Subcutaneous adipose tissue (tissue), 4 donors: ENCODE results near the gene MYO1E. TPM values are rescaled to one million over a fixed set of nuclear protein-coding genes. Genes with fewer than 3 reads are reported as not detected.

ENCODE experiments used
- total RNA-seq, 4 donors: library from RNA; depleted of rRNA; stranded (reverse); fragments of >200 nt; gene quantifications; one replicate each; pipeline ENCODE4 v1.1.0, GENCODE V29; 2016
- TF ChIP-seq, protein P1 (sequence below): fragments of 450-650 bp; IDR thresholded peaks from one replicate; pipeline ENCODE4 v1.5.1; 2016; ENCODE audit warnings: low read depth, mild to moderate bottlenecking, control low read depth, antibody characterized with exemption, moderate library complexity

Gene MYO1E
- total RNA-seq, 4 donors from 2014 or later = 34.1 to 188 (median 91.7) TPM

DNA sequence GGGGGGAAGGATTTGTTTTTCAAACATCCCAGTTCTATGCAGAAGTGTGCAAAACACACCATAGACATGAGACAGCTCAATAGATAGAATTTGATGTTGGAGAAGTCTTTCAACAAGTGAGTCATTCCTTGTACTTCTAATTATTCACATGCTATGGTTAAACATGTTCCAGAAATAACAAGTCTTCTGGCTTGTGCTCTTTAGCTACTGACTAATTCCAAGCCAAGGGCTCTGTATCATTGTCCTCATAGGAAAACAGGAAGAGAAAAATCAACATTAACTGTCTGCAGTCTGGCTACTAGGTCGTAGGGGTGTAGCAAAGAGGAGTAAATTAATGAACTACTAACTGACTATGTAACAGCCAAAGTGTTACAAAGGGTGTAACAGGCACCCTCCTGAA, 140.2 kb downstream of the MYO1E start:
- TF ChIP-seq, protein P1, sequence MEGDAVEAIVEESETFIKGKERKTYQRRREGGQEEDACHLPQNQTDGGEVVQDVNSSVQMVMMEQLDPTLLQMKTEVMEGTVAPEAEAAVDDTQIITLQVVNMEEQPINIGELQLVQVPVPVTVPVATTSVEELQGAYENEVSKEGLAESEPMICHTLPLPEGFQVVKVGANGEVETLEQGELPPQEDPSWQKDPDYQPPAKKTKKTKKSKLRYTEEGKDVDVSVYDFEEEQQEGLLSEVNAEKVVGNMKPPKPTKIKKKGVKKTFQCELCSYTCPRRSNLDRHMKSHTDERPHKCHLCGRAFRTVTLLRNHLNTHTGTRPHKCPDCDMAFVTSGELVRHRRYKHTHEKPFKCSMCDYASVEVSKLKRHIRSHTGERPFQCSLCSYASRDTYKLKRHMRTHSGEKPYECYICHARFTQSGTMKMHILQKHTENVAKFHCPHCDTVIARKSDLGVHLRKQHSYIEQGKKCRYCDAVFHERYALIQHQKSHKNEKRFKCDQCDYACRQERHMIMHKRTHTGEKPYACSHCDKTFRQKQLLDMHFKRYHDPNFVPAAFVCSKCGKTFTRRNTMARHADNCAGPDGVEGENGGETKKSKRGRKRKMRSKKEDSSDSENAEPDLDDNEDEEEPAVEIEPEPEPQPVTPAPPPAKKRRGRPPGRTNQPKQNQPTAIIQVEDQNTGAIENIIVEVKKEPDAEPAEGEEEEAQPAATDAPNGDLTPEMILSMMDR = no peak

DNA sequence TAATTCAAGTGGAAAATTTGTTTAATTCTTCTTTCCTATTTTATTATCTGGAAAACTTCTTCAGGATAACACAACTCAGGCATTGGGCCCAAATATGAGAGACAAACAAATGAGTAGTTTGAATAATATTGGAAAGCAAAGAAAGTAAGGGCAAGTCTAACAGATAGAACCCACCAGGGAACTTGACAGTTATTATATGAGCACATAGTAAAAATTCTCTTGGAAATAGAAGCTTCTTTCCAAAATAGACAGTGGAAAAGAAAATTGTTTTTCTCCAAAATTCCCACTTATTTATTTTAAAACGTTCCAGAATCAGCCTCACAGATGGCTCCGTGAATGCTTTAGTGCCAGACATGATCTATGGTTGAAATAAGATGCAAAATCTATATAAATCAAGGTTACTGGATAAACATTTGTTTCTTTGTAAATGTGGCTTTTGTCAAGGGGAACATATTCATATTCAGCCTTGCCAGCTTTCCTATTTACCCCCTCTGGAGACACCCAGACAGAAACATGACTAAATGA, 142.1 kb downstream of the MYO1E start:
- TF ChIP-seq, protein P1 = no peak

DNA sequence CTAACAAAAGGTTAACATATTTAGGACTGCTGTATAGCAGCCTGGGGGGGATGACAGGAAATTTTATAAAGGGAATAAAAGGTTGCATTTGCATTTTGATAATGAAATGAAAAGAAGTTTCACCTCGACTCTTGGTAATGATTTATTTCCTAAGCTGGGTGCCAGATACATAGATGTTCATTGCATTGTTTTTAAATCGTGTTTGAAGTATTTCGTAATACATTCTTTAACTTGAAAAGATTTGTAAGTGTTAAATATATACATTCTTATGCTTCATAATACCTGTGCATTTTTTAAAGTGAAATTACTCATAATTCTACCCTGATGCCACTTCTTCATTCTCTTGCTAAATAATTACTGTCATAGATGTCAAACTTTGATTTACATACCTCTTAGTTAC, 143.2 kb downstream of the MYO1E start:
- TF ChIP-seq, protein P1 = no peak

DNA sequence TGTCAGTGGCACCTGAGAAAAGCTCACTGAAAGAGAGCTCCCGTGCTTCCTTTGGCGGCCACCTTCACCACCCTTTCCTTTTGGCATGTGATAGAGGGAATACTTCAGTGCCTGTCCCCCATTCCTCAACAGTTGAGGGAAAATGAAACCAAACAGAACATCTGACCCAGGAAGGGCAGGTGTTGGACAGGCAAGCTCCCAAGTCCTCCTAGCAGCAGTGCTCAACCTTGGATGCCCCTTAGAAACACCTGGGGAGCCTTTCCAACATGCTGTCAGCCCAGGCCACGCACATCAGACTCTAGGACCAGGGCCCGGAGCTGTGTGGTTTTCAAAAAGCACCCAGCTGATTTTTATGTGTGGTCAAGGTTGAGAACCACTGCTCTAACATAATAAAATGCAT, 143.7 kb downstream of the MYO1E start:
- TF ChIP-seq, protein P1 = no peak

DNA sequence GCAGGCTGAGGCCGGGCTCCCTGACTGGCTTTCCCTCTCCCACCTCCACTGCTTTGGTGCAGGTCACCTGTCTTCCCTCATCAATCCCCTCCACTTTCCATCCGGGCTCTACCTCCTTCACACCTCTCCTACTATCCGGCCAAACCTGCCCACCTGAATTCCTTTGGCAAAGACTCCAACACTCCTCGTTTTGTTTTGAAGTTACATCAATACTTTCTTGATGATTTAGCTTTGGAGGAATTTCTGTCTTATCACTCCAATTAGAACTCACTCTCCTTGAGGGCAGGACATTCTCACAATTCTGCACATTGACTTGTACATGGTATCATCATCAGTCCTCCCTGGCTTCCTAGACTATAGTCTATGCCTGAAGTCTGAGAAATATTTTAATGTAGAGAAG, 145.7 kb downstream of the MYO1E start:
- TF ChIP-seq, protein P1 = no peak

DNA sequence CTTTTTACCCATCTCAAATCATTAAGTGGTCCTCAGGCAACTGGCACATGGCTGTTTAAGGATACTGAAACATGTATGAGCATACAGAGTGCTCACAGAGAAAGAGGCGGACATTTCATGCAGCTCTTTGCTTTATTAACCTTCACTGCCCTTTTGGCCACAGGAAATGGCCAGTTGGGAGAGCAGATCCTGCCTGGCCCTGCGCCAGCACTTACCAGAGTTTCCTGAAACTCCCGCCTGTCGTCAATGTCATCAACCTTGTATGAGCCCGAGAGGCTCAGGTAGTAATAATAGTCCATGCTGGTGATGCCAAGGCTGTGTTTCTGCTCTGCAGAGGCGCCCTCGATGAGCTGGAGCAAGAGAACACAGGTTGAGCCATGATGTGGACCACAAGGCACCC, 148.2 kb downstream of the MYO1E start:
- TF ChIP-seq, protein P1 = no peak

DNA sequence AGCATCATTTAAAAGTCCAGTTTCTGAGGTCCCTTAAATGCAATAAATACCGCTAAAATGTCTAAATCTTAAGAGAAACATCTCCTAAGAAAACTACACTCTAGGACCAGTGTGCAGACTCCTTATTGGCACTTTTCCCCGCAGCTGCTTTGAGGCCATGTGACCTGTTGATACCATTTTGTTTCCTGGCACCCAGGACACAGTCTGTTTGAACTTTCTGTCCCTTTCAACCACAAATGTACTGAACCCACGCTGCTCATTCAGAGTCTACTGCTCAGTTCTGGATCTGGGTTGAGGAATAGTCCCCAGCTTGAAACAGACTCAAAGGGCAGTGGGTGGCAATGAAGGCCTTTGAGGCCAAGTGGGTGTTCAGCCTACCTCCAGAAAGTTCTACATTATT, 148.9 kb downstream of the MYO1E start:
- TF ChIP-seq, protein P1 = no peak
